ENCODE data around the gene LRIG3. TPM values are rescaled to one million over a fixed set of nuclear protein-coding genes. Genes with fewer than 3 reads are reported as not detected.

The LRIG3 gene
- total and polyA plus RNA-seq, 11 donors = 1.8 to 8.9 (median 4.6) TPM

- Histone ChIP-seq H3K4me1 (no peaks in the 10 kb centered on the region), H3K4me3 (no peak overlapping the region), H3K9me3 (no peaks in the 10 kb centered on the region), H3K36me3 (no peaks in the 10 kb centered on the region), H3K27ac (no peak overlapping the region), H3K27me3 (no peaks in the 10 kb centered on the region)
- intact Hi-C loops (cut with DNase I) = no loop called here
- DNase-seq = no peak
- TF ChIP-seq POLR2A (IDR thresholded peaks at IDR 0.05) = no peak
- TF ChIP-seq CTCF (IDR thresholded peaks at IDR 0.05) = no peak
- ATAC-seq = no peak
- WGBS, 4 donors = 78 to 88% (median 82%) methylated on average over 1 of the region's 1 CpG
Observed at GRCh38 chr12:58959639-58960300, 39.5 kb upstream of the LRIG3 start.

DNA sequence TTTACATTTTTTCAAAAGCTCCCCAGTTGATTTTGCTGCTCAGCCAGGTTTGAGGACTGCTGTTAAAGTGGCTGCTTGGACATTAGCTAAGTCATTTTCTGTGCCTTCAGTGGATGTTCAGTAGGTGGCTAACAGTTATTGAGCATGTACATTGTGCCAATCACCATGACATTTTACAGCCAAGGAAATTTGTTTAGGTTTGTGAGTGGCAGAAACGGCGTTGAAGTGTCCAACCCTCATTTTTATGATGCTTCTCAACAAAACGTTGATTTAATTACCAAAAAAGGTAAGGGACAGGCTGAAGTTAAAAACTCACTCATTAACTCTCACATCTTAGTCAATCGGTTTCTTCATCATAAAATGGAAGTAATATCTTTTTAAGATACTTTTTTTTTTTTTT is 37.0 kb upstream of the LRIG3 start:
- DNase-seq (no peak), ATAC-seq (no peak)
- H3K27me3 ChIP-seq = no peaks in the 10 kb centered on the region
- no peaks in the 10 kb centered on the region for H3K4me1 ChIP-seq
- no peak overlapping the region for H3K4me3 ChIP-seq
- TF ChIP-seq CTCF (IDR thresholded peaks at IDR 0.05) = no peak
- TF ChIP-seq POLR2A (IDR thresholded peaks at IDR 0.05) = no peak
- intact Hi-C loops (cut with DNase I) = no loop called here
- no peaks in the 10 kb centered on the region for H3K9me3 ChIP-seq
- 86 to 90% (median 89%) methylated on average over 4 of the region's 4 CpGs for WGBS, 4 donors
- H3K36me3 ChIP-seq = no peaks in the 10 kb centered on the region
- no peak overlapping the region for H3K27ac ChIP-seq

- Histone ChIP-seq H3K4me3 (no peak overlapping the region), H3K27me3 (no peaks in the 10 kb centered on the region), H3K9me3 (no peaks in the 10 kb centered on the region), H3K36me3 (no peaks in the 10 kb centered on the region), H3K27ac (no peak overlapping the region), H3K4me1 (no peaks in the 10 kb centered on the region)
- no peak for DNase-seq
- intact Hi-C loops (cut with DNase I) = no loop called here
- WGBS, 4 donors = 65 to 68% (median 66%) methylated on average over 1 of the region's 1 CpG
- TF ChIP-seq POLR2A (IDR thresholded peaks at IDR 0.05) (no peak), CTCF (IDR thresholded peaks at IDR 0.05) (no peak)
- no peak for ATAC-seq
Observed at GRCh38 chr12:58955849-58956248, 35.5 kb upstream of the LRIG3 start.

- DNase-seq = no peak
- Histone ChIP-seq H3K27ac (no peak overlapping the region), H3K9me3 (peaks cover 0 to 5% (median 0%) of the 10 kb centered on the region in 12 donors), H3K27me3 (no peaks in the 10 kb centered on the region), H3K4me3 (no peak overlapping the region), H3K36me3 (no peaks in the 10 kb centered on the region), H3K4me1 (no peaks in the 10 kb centered on the region)
- TF ChIP-seq POLR2A (IDR thresholded peaks at IDR 0.05) (no peak), CTCF (IDR thresholded peaks at IDR 0.05) (no peak)
- ATAC-seq = no peak
- WGBS, 4 donors = 77 to 84% (median 81%) methylated on average over 3 of the region's 3 CpGs
- intact Hi-C loops (cut with DNase I) = no loop called here
Observed at GRCh38 chr12:58954002-58954401, 33.7 kb upstream of the LRIG3 start.

Measured in heart left ventricle (tissue), 16 donors.